ENCODE results near the gene PSORS1C2.

- no peak for TF ChIP-seq CTCF (IDR thresholded peaks at IDR 0.05)
- no peak for TF ChIP-seq POLR2A (IDR thresholded peaks at IDR 0.05; ENCODE audit: low read depth)
Measured at GRCh38 chr6:31130751-31131150, 8.1 kb downstream of the PSORS1C2 start.

Data from esophagus muscularis mucosa (tissue), 3 donors.